Omental fat pad (tissue), 4 donors: Measurements from ENCODE around the gene CCNJL. TPM values are rescaled to one million over a fixed set of nuclear protein-coding genes. Genes with fewer than 3 reads are reported as not detected.

ENCODE experiments used
- ATAC-seq: fragments of 150-250 bp; one replicate; pipeline ENCODE4 v1.9.1; 2016; ENCODE audit warnings: mild to moderate bottlenecking, moderate library complexity; ENCODE audit not compliant: low FRiP score
- DNase-seq: peaks from one replicate; pipeline ENCODE4 v3.0.0-alpha.2; 2019; ENCODE audit warnings: low spot score
- CTCF ChIP-seq, 3 donors: fragments of 450-650 bp; IDR thresholded peaks; one replicate each; pipeline ENCODE4 v1.5.1; 2016 to 2017; ENCODE audit warnings: antibody characterized with exemption in 3 of 3, mild to moderate bottlenecking in 3 of 3, moderate library complexity in 2 of 3
- total RNA-seq, 4 donors: library from RNA; depleted of rRNA; stranded (reverse); fragments of >200 nt; gene quantifications; one replicate each; pipeline ENCODE4 v1.1.0, GENCODE V29; 2016

Gene CCNJL
- total RNA-seq, 4 donors from 2014 or later: 0.24 to 5.4 (median 0.45) TPM

GRCh38 chr5:160305319-160305718 lies 7.0 kb downstream of the CCNJL start:
- no peak for TF ChIP-seq CTCF (IDR thresholded peaks at IDR 0.05)
- no peak for DNase-seq
- ATAC-seq: no peak

- no peak for DNase-seq
- no peak for TF ChIP-seq CTCF (IDR thresholded peaks at IDR 0.05)
- ATAC-seq: no peak
Observed at GRCh38 chr5:160303690-160304089, 8.7 kb downstream of the CCNJL start.

- no peak for TF ChIP-seq CTCF (IDR thresholded peaks at IDR 0.05)
- ATAC-seq (no peak), DNase-seq (no peak)
Observed at GRCh38 chr5:160298189-160298588, 14.2 kb downstream of the CCNJL start.

GRCh38 chr5:160297776-160298175 lies 14.6 kb downstream of the CCNJL start:
- no peak for ATAC-seq
- no peak for TF ChIP-seq CTCF (IDR thresholded peaks at IDR 0.05)

GRCh38 chr5:160297004-160297403 lies 15.4 kb downstream of the CCNJL start:
- ATAC-seq: no peak
- DNase-seq: no peak
- no peak for TF ChIP-seq CTCF (IDR thresholded peaks at IDR 0.05)

More at GRCh38 chr5:160297776-160298175, 14.6 kb downstream of the CCNJL start:
- DNase-seq: no peak

GRCh38 chr5:160296496-160296895 lies 15.9 kb downstream of the CCNJL start:
- ATAC-seq (no peak), DNase-seq (no peak)
- TF ChIP-seq CTCF (IDR thresholded peaks at IDR 0.05): no peak

- no peak for DNase-seq
- ATAC-seq: no peak
- no peak for TF ChIP-seq CTCF (IDR thresholded peaks at IDR 0.05)
Observed at GRCh38 chr5:160293901-160294561, 18.3 kb downstream of the CCNJL start.
